Measurements from ENCODE around the gene CHST1.

DNA sequence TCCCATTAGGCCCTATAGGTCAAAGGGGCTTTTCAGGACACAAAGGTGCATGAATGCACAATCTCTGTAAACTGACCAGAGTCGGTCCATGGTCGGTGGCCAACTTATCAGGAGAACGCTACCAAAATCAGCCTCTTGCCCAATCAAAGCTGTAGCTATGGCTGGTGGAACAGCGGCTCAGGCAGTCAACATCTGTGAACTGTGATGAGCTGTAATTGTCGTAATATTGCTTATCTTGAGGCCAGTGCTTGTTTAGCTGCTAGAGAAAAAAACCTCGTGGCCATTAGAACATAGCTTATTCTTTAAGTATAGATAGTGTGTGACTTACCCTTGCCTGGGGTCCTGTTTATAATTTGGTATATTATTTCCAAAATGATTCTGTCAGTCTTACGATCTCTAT lies 14.4 kb upstream of the CHST1 start:
- TF ChIP-seq GATA2 (IDR thresholded peaks at IDR 0.05; ENCODE audit: low read depth, low read length) (no peak), GATA3 (IDR thresholded peaks at IDR 0.05; ENCODE audit: low read depth, low read length) (no peak)
